22Rv1 (cell line): Measurements from ENCODE around the gene SMOC2.

Experiments
- ZFX ChIP-seq: fragments of 450-650 bp; IDR thresholded peaks from 2 replicates; pipeline ENCODE4 v1.6.1; 2017; ENCODE audit warnings: antibody characterized with exemption, borderline replicate concordance
- TF ChIP-seq, protein P1 (sequence below): fragments of 450-650 bp; IDR thresholded peaks from 2 replicates; pipeline ENCODE4 v1.5.1; 2017; ENCODE audit warnings: mild to moderate bottlenecking

DNA sequence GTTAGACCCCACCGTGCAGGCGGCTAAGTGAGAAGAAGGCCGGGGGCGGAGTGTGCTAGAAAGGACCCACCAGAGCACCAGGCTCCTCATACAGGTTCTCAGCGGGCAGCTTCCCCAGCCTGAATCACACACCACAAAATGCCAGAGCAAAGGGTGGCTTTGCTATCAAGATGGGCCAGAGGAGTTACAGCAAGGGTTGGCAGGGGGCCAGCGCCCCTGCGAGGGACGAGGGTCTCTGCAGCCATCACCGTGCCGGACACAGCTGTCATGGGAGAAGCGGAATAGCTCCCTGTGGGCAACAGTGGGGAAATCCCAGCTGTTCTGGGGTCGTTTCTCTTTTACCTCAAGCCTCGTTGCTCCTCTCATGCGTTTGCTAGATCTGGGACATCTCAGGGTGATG, 206.3 kb downstream of the SMOC2 start:
- TF ChIP-seq, protein P1, sequence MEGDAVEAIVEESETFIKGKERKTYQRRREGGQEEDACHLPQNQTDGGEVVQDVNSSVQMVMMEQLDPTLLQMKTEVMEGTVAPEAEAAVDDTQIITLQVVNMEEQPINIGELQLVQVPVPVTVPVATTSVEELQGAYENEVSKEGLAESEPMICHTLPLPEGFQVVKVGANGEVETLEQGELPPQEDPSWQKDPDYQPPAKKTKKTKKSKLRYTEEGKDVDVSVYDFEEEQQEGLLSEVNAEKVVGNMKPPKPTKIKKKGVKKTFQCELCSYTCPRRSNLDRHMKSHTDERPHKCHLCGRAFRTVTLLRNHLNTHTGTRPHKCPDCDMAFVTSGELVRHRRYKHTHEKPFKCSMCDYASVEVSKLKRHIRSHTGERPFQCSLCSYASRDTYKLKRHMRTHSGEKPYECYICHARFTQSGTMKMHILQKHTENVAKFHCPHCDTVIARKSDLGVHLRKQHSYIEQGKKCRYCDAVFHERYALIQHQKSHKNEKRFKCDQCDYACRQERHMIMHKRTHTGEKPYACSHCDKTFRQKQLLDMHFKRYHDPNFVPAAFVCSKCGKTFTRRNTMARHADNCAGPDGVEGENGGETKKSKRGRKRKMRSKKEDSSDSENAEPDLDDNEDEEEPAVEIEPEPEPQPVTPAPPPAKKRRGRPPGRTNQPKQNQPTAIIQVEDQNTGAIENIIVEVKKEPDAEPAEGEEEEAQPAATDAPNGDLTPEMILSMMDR, result no peak
- TF ChIP-seq ZFX, result no peak
